ENCODE results near the gene SNAP29. TPM values are rescaled to one million over a fixed set of nuclear protein-coding genes. Genes with fewer than 3 reads are reported as not detected.

The SNAP29 gene
- total RNA-seq, 1 experiment from 2014 or later = 35.9 TPM

GRCh38 chr22:20866736-20867135 lies 7.9 kb downstream of the SNAP29 start:
- Mint-ChIP-seq H3K36me3 (ENCODE audit: insufficient read depth, unreplicated experiment) (peaks cover 4% of the 10 kb centered on the region), H3K27me3 (ENCODE audit: unreplicated experiment) (no peaks in the 10 kb centered on the region), H3K9me3 (ENCODE audit: low read depth, unreplicated experiment) (no peaks in the 10 kb centered on the region), H3K27ac (ENCODE audit: unreplicated experiment) (no peak overlapping the region), H3K4me1 (ENCODE audit: low read depth, unreplicated experiment) (peaks cover 33% of the 10 kb centered on the region), H3K4me3 (ENCODE audit: low read depth, unreplicated experiment) (no peak overlapping the region)
- CTCF ChIA-PET = no interaction called here
- no peak for DNase-seq
- no TSS peak for BruUV-seq (replicated peaks)
- TF ChIP-seq, protein P1, sequence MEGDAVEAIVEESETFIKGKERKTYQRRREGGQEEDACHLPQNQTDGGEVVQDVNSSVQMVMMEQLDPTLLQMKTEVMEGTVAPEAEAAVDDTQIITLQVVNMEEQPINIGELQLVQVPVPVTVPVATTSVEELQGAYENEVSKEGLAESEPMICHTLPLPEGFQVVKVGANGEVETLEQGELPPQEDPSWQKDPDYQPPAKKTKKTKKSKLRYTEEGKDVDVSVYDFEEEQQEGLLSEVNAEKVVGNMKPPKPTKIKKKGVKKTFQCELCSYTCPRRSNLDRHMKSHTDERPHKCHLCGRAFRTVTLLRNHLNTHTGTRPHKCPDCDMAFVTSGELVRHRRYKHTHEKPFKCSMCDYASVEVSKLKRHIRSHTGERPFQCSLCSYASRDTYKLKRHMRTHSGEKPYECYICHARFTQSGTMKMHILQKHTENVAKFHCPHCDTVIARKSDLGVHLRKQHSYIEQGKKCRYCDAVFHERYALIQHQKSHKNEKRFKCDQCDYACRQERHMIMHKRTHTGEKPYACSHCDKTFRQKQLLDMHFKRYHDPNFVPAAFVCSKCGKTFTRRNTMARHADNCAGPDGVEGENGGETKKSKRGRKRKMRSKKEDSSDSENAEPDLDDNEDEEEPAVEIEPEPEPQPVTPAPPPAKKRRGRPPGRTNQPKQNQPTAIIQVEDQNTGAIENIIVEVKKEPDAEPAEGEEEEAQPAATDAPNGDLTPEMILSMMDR (IDR thresholded peaks at IDR 0.05; ENCODE audit: unreplicated experiment) = no peak
- intact Hi-C loops (cut with micrococcal nuclease; ENCODE audit: unreplicated experiment) = no loop called here

DNA sequence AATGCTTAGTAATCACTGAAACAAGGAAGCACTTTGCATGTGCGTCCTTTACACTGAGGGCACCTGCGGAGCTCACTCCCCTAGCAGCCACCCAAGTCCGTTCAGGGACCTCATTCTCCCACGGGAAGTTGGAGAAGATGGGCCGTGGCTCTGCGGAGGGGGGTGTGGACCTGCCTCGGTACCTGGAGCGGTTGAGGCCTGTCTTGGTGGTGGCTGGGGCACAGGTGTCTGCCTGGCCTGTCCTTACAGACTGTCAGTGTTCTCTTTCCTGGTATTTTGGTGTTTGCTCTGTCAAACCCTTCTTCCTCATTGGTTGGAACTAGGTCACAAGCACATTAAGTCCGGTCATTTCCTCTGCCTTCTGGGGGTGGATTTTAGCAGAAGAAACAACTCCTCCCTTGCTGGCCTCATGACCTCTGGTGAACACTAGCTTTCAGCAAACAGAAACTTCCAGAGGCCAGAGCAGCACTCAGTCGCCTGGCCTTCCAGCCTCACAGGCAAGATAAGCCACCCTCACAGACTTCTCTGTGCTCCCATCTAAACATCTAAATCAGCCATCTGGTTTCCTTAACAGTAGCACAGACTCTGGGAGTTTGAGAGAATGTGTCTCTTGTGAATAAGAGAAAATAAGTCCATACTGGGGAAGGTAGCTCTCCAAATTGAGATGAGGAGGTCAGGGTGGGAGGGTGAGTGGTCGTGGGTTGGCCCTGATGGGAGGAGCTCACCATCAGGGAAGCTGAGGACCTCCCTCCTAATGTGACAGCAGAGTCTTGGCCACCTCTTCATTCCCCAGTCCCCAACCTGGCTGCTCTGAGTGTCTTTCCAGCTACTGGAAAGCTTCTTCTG lies 8.6 kb downstream of the SNAP29 start:
- Mint-ChIP-seq H3K4me1 (ENCODE audit: low read depth, unreplicated experiment) (peaks cover 27% of the 10 kb centered on the region), H3K9me3 (ENCODE audit: low read depth, unreplicated experiment) (no peaks in the 10 kb centered on the region), H3K36me3 (ENCODE audit: insufficient read depth, unreplicated experiment) (peaks cover 4% of the 10 kb centered on the region), H3K27me3 (ENCODE audit: unreplicated experiment) (no peaks in the 10 kb centered on the region), H3K27ac (ENCODE audit: unreplicated experiment) (no peak overlapping the region), H3K4me3 (ENCODE audit: low read depth, unreplicated experiment) (no peak overlapping the region)
- peak; percentile 10 for DNase-seq
- TF ChIP-seq, protein P1 (IDR thresholded peaks at IDR 0.05; ENCODE audit: unreplicated experiment) = no peak
- CTCF ChIA-PET = interaction anchor here (0.6 to 1.3 kb wide), 3 partner anchors 18 to 34 kb away, joined by 3 to 4 read pairs (median 3); no protein-coding TSS in a partner anchor
- intact Hi-C loops (cut with micrococcal nuclease; ENCODE audit: unreplicated experiment) = no loop called here
- no TSS peak for BruUV-seq (replicated peaks)

GRCh38 chr22:20868025-20868962 lies 9.5 kb downstream of the SNAP29 start:
- H3K27me3 Mint-ChIP-seq (ENCODE audit: unreplicated experiment) = no peaks in the 10 kb centered on the region
- TF ChIP-seq, protein P1 (IDR thresholded peaks at IDR 0.05; ENCODE audit: unreplicated experiment) = no peak
- no peaks in the 10 kb centered on the region for H3K9me3 Mint-ChIP-seq (ENCODE audit: low read depth, unreplicated experiment)
- DNase-seq = no peak
- H3K36me3 Mint-ChIP-seq (ENCODE audit: insufficient read depth, unreplicated experiment) = peaks cover 7% of the 10 kb centered on the region
- intact Hi-C loops (cut with micrococcal nuclease; ENCODE audit: unreplicated experiment) = no loop called here
- no peak overlapping the region for H3K4me3 Mint-ChIP-seq (ENCODE audit: low read depth, unreplicated experiment)
- CTCF ChIA-PET = interaction anchor here (0.6 to 1.3 kb wide), 3 partner anchors 17 to 33 kb away, joined by 3 to 4 read pairs (median 3); no protein-coding TSS in a partner anchor
- H3K27ac Mint-ChIP-seq (ENCODE audit: unreplicated experiment) = no peak overlapping the region
- BruUV-seq (replicated peaks) = no TSS peak
- peaks cover 24% of the 10 kb centered on the region for H3K4me1 Mint-ChIP-seq (ENCODE audit: low read depth, unreplicated experiment)

DNA sequence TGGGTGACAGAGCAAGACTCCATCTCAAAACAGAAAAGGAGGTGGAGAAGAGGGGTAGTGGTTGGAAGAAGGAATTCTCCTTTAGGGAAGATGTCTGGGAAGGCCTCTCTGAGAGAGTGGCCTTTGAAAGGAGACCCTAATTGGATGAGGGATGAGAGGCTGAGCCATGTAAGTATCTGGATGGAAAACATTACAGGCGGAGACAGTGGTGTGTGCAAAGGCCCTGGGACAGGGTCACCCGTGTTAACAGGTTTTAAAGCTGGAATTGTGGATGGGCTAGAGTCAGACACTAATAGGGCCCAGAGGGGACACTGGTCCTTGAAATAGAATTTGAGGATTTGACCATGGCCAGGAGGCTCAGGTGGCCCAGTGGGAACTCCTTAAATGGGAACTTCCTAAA lies 10.4 kb downstream of the SNAP29 start:
- Mint-ChIP-seq H3K36me3 (ENCODE audit: insufficient read depth, unreplicated experiment) (peaks cover 9% of the 10 kb centered on the region), H3K9me3 (ENCODE audit: low read depth, unreplicated experiment) (no peaks in the 10 kb centered on the region), H3K27ac (ENCODE audit: unreplicated experiment) (no peak overlapping the region), H3K4me3 (ENCODE audit: low read depth, unreplicated experiment) (no peak overlapping the region), H3K27me3 (ENCODE audit: unreplicated experiment) (no peaks in the 10 kb centered on the region), H3K4me1 (ENCODE audit: low read depth, unreplicated experiment) (peaks cover 24% of the 10 kb centered on the region)
- CTCF ChIA-PET = no interaction called here
- BruUV-seq (replicated peaks) = no TSS peak
- intact Hi-C loops (cut with micrococcal nuclease; ENCODE audit: unreplicated experiment) = no loop called here
- no peak for DNase-seq
- TF ChIP-seq, protein P1 (IDR thresholded peaks at IDR 0.05; ENCODE audit: unreplicated experiment) = no peak
